Inferior parietal cortex (tissue), 1 donor: ENCODE data around the gene DIPK1A.
"Not testable (repeated sequence)": the region's sequence is repeated elsewhere in the genome, so short reads cannot be mapped to it uniquely, and the experiment has no call there.

ENCODE experiments used
- DNase-seq: peaks from one replicate; pipeline ENCODE4 v3.0.0-alpha.2; 2016; ENCODE audit errors: extremely low spot score

DIPK1A gene

GRCh38 chr1:92921031-92922023 lies 39.9 kb downstream of the DIPK1A start:
- DNase-seq, result no peak

- no peak for DNase-seq
Observed at GRCh38 chr1:92916899-92917298, 44.4 kb downstream of the DIPK1A start.

GRCh38 chr1:92915547-92915946 lies 45.7 kb downstream of the DIPK1A start:
- DNase-seq, result no peak

GRCh38 chr1:92913093-92913819 lies 48.0 kb downstream of the DIPK1A start:
- DNase-seq, result no peak

- no peak for DNase-seq
Observed at GRCh38 chr1:92910081-92910480, 51.2 kb downstream of the DIPK1A start.

- peak; percentile 37 for DNase-seq
Observed at GRCh38 chr1:92909321-92909720, 51.9 kb downstream of the DIPK1A start.

- DNase-seq, result no peak
Observed at GRCh38 chr1:92907949-92908684, 53.1 kb downstream of the DIPK1A start.

- no peak for DNase-seq
Observed at GRCh38 chr1:92903765-92904164, 57.5 kb downstream of the DIPK1A start.

- no peak for DNase-seq
Observed at GRCh38 chr1:92902406-92902744, 58.9 kb downstream of the DIPK1A start.

- no peak for DNase-seq
Observed at GRCh38 chr1:92901699-92902405, 59.4 kb downstream of the DIPK1A start.

GRCh38 chr1:92901126-92901525 lies 60.1 kb downstream of the DIPK1A start:
- no peak for DNase-seq

- DNase-seq, result no peak
Observed at GRCh38 chr1:92900539-92900938, 60.7 kb downstream of the DIPK1A start.

- DNase-seq, result no peak
Observed at GRCh38 chr1:92899780-92900179, 61.5 kb downstream of the DIPK1A start.

GRCh38 chr1:92898053-92898452 lies 63.2 kb downstream of the DIPK1A start:
- DNase-seq, result not testable (repeated sequence)

- DNase-seq, result no peak
Observed at GRCh38 chr1:92887465-92887864, 73.8 kb downstream of the DIPK1A start.

GRCh38 chr1:92886886-92887419 lies 74.3 kb downstream of the DIPK1A start:
- DNase-seq, result no peak

GRCh38 chr1:92884195-92884594 lies 77.1 kb downstream of the DIPK1A start:
- DNase-seq, result no peak

- no peak for DNase-seq
Observed at GRCh38 chr1:92883297-92883696, 78.0 kb downstream of the DIPK1A start.

GRCh38 chr1:92882819-92883218 lies 78.4 kb downstream of the DIPK1A start:
- DNase-seq, result no peak

- DNase-seq, result no peak
Observed at GRCh38 chr1:92881391-92881790, 79.9 kb downstream of the DIPK1A start.

GRCh38 chr1:92879316-92879968 lies 81.8 kb downstream of the DIPK1A start:
- DNase-seq, result no peak
